Fibroblast of peridontal ligament (primary cell): ENCODE measurements around the gene HS3ST5.
"Not testable (repeated sequence)": the region's sequence is repeated elsewhere in the genome, so short reads cannot be mapped to it uniquely, and the experiment has no call there.

Source experiments
- DNase-seq: peaks from one replicate; pipeline ENCODE4 v3.0.0-alpha.2; 2010; ENCODE audit errors: extremely low read depth

Gene HS3ST5

DNA sequence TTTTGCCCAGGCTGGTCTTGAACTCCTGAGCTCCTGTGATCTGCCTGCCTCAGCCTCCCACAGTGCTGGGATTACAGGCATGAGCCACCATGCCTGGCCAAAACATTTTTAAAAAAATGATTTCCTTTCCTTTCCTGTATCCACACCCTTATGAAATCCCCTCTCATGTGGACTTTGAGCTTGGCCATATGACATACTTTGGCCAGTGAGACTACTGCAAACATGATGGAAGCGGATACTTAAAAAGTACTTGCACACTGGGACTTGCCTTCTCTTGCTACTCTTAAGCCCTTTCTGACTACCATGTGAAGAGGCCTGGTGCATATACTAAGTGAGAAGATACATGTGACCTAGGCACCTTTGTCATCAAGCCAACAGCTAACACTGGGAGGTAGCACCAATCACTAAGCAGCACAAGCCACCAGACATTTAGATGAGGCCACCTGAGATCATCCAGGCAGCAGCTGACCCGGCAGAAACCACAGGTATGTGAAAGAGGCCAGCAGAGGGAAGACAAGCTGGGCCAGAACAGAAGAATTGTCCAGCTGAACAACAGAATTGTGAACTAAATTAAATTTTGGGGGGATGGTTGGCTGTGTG lies 293.4 kb downstream of the HS3ST5 start:
- DNase-seq = no peak

DNA sequence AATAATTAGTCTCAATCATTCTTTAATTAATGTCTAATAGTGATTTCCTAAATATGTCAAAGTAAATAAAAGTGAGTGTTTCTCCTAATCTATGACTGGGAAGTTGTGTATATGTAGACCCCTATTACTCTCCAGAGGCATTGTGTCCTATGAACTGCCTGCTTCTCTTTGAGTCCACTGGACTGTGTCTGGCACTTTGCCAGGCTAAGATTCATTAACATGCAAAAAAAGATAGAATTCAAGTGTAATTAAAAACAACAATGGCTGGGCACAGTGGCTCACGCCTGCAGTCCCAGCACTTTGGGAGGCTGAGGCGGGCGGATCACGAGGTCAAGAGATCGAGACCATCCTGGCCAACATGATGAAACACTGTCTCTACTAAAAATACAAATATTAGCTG lies 298.3 kb downstream of the HS3ST5 start:
- DNase-seq = not testable (repeated sequence)

DNA sequence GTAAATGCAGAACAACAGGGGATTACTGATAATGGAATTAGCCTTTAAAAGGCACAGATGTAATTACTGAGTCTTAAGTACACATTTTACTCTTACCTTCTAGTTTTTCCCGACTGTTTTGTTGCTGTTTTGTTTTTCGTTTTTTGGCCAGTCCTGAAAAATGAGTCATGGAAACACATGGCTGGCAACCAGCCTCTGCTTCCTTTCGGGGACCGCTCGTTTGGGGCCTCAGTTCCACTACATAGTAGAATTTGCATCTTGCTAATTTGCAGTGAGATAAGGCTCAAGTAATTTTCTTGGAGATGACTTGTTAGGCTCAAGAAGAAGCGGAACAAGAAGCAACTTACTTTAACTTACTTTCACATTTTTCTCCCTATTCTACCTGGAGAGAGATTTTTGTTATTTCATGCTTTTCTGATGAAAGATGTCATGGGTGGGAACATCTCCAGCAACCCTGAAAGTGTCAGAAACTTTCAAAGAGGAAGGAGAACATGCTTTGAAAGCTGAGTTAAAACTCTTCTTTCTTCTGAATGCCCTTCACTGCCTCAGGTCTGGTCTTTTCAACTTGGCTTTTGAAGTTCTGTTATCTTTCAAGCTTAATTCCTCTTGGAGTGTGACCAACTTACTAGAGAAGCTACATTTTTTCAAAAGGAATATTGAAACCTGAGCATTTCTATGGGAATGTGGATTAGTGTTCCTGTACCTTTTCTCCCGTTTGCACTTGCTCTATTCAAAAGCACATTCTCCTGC lies 300.4 kb downstream of the HS3ST5 start:
- no peak for DNase-seq

GRCh38 chr6:114040871-114041270 lies 302.0 kb downstream of the HS3ST5 start:
- DNase-seq = peak; percentile 13

GRCh38 chr6:114039841-114040240 lies 303.0 kb downstream of the HS3ST5 start:
- no peak for DNase-seq

DNA sequence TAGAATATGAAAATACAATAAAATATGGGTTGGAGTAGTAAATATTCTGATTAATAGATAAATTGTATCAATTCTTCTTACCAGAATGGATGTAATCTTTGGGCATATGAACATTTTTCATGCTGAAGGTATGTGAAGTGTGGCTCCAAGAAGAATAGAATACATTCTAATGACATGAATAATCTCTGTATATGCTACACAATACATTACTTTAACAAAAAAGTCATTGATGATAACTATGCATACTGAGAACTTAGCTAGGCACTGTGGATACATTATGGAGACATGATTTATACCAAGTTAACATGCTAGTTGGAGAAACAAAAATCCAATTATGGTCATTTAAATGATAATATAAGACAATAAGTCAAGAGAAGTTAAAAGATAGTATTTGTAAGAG lies 309.2 kb downstream of the HS3ST5 start:
- DNase-seq = no peak

- no peak for DNase-seq
Measured at GRCh38 chr6:114032721-114033120, 310.1 kb downstream of the HS3ST5 start.

- DNase-seq = no peak
Measured at GRCh38 chr6:114030767-114031166, 312.1 kb downstream of the HS3ST5 start.

- DNase-seq = peak; percentile 58
Measured at GRCh38 chr6:114024746-114025145, 318.1 kb downstream of the HS3ST5 start.

GRCh38 chr6:114020196-114020595 lies 322.6 kb downstream of the HS3ST5 start:
- no peak for DNase-seq

DNA sequence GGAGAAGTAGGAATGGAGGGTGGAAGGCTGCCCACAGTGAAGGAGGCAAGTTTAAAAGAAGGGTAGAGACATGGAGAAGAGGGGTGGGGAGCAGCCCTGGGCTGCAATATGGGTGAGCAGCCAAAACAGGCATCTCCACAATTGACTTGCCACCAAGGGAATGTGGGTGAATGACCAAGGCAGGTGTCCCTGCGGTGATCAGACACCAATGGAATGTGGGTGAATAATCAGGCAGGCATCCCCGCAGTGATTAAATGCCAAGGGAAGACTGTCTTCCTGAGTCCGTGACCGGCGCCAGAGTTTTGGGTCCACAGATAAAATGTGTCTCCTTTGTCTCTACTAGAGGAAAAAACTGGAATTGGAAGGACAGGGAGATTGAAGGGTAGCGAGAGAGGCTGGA lies 325.7 kb downstream of the HS3ST5 start:
- not testable (repeated sequence) for DNase-seq

DNA sequence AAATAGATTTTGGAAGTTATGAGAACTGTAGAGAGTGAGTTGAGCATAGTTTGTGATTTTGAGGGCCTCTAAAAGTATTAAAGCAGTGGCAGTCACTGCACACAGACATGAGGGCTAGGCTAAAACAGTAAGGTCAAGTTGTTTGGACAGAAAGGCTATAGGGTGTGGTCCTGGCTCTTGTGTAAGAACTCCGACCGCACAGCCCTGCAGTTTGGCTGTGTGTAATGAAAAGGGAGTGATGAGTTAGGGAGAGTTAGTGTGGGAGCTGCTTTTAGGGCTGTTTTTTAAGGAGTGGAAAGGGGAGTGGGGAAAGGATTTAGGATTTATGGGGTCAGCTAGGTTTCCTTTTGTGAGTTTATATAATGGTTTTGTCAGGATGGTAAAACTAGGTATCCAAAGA lies 328.7 kb downstream of the HS3ST5 start:
- DNase-seq = not testable (repeated sequence)

DNA sequence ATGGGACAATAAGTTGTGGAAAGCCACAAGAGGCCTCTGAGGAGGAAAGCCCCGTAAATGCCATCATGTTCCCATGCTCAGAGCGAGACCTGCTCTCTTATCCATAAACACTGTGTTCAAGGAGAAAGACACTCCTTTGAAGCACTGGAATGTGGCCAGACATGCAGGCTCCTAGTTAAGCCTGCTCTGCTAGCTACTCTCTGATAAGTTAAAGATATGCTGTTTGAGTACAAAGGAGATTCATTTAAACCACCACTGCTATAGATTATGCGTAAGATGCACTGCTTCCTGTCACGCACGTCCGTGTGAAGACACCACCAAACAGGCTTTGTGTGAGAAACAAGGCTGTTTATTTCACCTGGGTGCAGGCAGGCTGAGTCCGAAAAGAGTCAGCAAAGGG lies 331.3 kb downstream of the HS3ST5 start:
- not testable (repeated sequence) for DNase-seq

- no peak for DNase-seq
Measured at GRCh38 chr6:114010540-114010939, 332.3 kb downstream of the HS3ST5 start.

- no peak for DNase-seq
Measured at GRCh38 chr6:114009192-114009591, 333.6 kb downstream of the HS3ST5 start.

GRCh38 chr6:114008331-114008730 lies 334.5 kb downstream of the HS3ST5 start:
- no peak for DNase-seq

GRCh38 chr6:114007516-114007915 lies 335.3 kb downstream of the HS3ST5 start:
- DNase-seq = no peak
